Keratinocyte (primary cell): ENCODE measurements around the gene TAF5. TPM values are rescaled to one million over a fixed set of nuclear protein-coding genes. Genes with fewer than 3 reads are reported as not detected.

Experiments
- DNase-seq: peaks from one replicate; pipeline ENCODE4 v3.0.0-alpha.2; 2011; ENCODE audit warnings: low read depth, missing footprints, low spot score
- FAIRE-seq: peaks from 2 replicates; lab custom pipeline; 2011; peaks lifted over from hg19 to GRCh38; lab: Jason Lieb, UNC
- H2AFZ ChIP-seq: 2 replicates; pipeline ENCODE4 v1.6.0; 2012; ENCODE audit warnings: low read length, control low read depth, inconsistent platforms; ENCODE audit not compliant: control insufficient read depth
- H3K27ac ChIP-seq: 2 replicates; pipeline ENCODE4 v1.5.1; 2011; ENCODE audit warnings: low read length; ENCODE audit not compliant: control insufficient read depth, insufficient read depth
- H3K27me3 ChIP-seq: 3 replicates; pipeline ENCODE4 v1.6.0; 2011; ENCODE audit warnings: low read length; ENCODE audit not compliant: control insufficient read depth, insufficient read depth; ENCODE audit errors: extremely low read depth
- H3K36me3 ChIP-seq, 2 experiments: 2 replicates in 1 of 2; 3 replicates in 1 of 2; pipeline ENCODE4 v1.5.1; 2011; ENCODE audit warnings: low read length in 2 of 2, mild to moderate bottlenecking in 1 of 2; ENCODE audit not compliant: control insufficient read depth in 2 of 2, insufficient read depth in 2 of 2; ENCODE audit errors: extremely low read depth in 1 of 2
- H3K4me1 ChIP-seq: 3 replicates; pipeline ENCODE4 v1.5.1; 2011; ENCODE audit warnings: low read length; ENCODE audit not compliant: control insufficient read depth, insufficient read depth; ENCODE audit errors: extremely low read depth
- H3K4me2 ChIP-seq: 3 replicates; pipeline ENCODE4 v1.6.0; 2011; ENCODE audit warnings: low read depth, low read length; ENCODE audit not compliant: control insufficient read depth, insufficient read depth; ENCODE audit errors: extremely low read depth
- H3K4me3 ChIP-seq, 3 experiments: fragments of 200-600 bp in 1 of 3; sonication (generic) in 1 of 3; 2 replicates in 2 of 3; 3 replicates in 1 of 3; pipeline ENCODE4 v1.5.1; 2011 to 2016; ENCODE audit warnings: low read length in 3 of 3, mild to moderate bottlenecking in 3 of 3, control low read depth in 2 of 3, inconsistent platforms in 1 of 3, low read depth in 1 of 3, mixed read lengths in 1 of 3, mixed run types in 1 of 3, moderate library complexity in 1 of 3; ENCODE audit not compliant: control insufficient read depth in 2 of 3, insufficient read depth in 2 of 3; ENCODE audit errors: extremely low read depth in 1 of 3
- H3K79me2 ChIP-seq: 2 replicates; pipeline ENCODE4 v1.6.0; 2012; ENCODE audit warnings: low read length; ENCODE audit not compliant: control insufficient read depth, insufficient read depth
- H3K9ac ChIP-seq: 3 replicates; pipeline ENCODE4 v1.6.0; 2011; ENCODE audit warnings: low read length; ENCODE audit not compliant: control insufficient read depth, insufficient read depth; ENCODE audit errors: extremely low read depth
- H3K9me1 ChIP-seq: 3 replicates; pipeline ENCODE4 v1.6.0; 2011; ENCODE audit warnings: low read length; ENCODE audit not compliant: control insufficient read depth, insufficient read depth; ENCODE audit errors: extremely low read depth
- H3K9me3 ChIP-seq: 2 replicates; pipeline ENCODE4 v1.5.1; 2012; ENCODE audit warnings: low read depth, low read length; ENCODE audit not compliant: control insufficient read depth
- H4K20me1 ChIP-seq: 3 replicates; pipeline ENCODE4 v1.6.0; 2011; ENCODE audit warnings: low read length; ENCODE audit not compliant: control insufficient read depth, insufficient read depth; ENCODE audit errors: extremely low read depth
- CTCF ChIP-seq, 3 experiments: IDR thresholded peaks in 1 of 3; conservative IDR thresholded peaks in 1 of 3; optimal IDR thresholded peaks in 1 of 3; 2 replicates in 2 of 3; 3 replicates in 1 of 3; pipeline versions ENCODE3 to v1.5.1; 2011; ENCODE audit warnings: low read length in 3 of 3, mild to moderate bottlenecking in 3 of 3, moderate library complexity in 2 of 3, control low read depth in 1 of 3, inconsistent platforms in 1 of 3; ENCODE audit not compliant: insufficient read depth in 2 of 3; ENCODE audit errors: extremely low read depth in 1 of 3
- EZH2 ChIP-seq: IDR thresholded peaks from one replicate; pipeline ENCODE4 v1.6.1; 2012; ENCODE audit warnings: inconsistent platforms, mild to moderate bottlenecking, low read length, moderate library complexity
- dilution Hi-C: fragments of 300-500 bp; cut with MboI; formaldehyde crosslinking; loops from one replicate; pipeline ENCODE4 v1.7.0; 2020; ENCODE audit warnings: low sequenced_read_pairs; ENCODE audit not compliant: extremely low pct_ligation_motif_present
- polyA plus RNA-seq, 5 experiments: library from polyadenylated mRNA; depleted of rRNA in 3 of 5; stranded (reverse) in 3 of 5; stranded (forward) in 1 of 5; unstranded in 1 of 5; fragments of >200 nt; gene quantifications; 1 replicate in 1 of 5; 2 replicates in 3 of 5; 3 replicates in 1 of 5; pipeline versions ENCODE4 v1.2.1 to v1.2.3, GENCODE V29; 2011 to 2012; ENCODE audit warnings: missing spikeins in 2 of 5, low read depth in 1 of 5, low replicate concordance in 1 of 5

TAF5 gene
- polyA plus RNA-seq, 1 donor (not counting 4 experiments of a cell fraction or from before 2014, with no cell fraction given): 4.4 TPM

DNA sequence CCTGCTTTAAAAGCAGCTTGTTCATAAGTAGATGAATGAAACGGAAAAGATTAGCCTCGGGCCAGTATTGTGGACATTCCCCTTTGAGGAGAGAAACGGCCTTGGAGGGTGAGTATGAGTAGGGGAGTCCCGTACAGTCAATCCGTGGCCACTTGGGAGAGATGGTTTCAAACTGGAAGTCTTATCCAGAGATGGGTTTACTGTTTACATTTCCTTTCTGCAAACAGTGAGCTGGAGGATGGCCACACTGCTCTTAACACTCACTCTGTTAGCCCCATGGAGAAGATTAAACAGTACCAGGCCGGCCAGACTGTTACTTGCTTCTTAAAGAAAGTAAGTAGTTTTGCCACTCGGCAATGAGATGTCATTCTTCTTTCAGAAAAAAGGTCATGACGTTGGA lies 64.1 kb downstream of the TAF5 start:
- H3K27ac ChIP-seq: no peak overlapping the region
- dilution Hi-C loops: no loop called here

DNA sequence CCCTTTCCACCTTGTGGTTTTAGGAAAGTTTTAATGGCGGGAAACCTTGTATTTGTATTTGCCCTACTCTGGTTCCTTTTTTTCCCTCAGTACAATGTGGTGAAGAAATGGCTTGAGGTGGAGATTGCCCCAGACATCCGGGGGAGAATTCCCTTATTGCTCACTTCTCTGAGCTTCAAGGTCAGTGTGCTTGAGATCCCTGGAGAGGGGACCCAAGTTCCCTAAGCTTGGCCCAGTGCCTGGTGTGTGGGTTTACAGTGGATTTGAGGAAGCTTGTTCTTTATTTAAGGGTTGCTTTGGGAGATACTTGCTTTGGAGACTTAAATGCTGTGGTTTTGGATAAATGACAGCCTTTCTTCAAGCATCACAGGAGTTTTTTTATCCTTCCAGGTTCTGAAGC lies 66.1 kb downstream of the TAF5 start:
- Histone ChIP-seq H3K27me3 (no peaks in the 10 kb centered on the region), H3K9me3 (no peaks in the 10 kb centered on the region), H3K27ac (no peak overlapping the region), H3K36me3 (peaks cover 48 to 52% of the 10 kb centered on the region in 2 experiments), H3K9me1 (no peaks in the 10 kb centered on the region), H3K4me2 (no peak overlapping the region), H3K4me1 (no peaks in the 10 kb centered on the region), H3K4me3 (no peak overlapping the region), H4K20me1 (no peaks in the 10 kb centered on the region), H2AFZ (no peak overlapping the region), H3K79me2 (no peaks in the 10 kb centered on the region), H3K9ac (no peak overlapping the region)
- DNase-seq (no peak), FAIRE-seq (no peak)
- TF ChIP-seq CTCF (optimal IDR thresholded peaks at IDR 0.05 in 1 of 3, IDR thresholded peaks at IDR 0.05 in 1 of 3, conservative IDR thresholded peaks at IDR 0.05 in 1 of 3; ENCODE audit: extremely low read depth in 1 of 3, insufficient read depth in 2 of 3, low read length in 3 of 3) (no peak), EZH2 (no peak)
- dilution Hi-C loops: no loop called here

More for the DNA sequence above, 64.1 kb downstream of the TAF5 start:
- Histone ChIP-seq H3K79me2 (no peaks in the 10 kb centered on the region), H3K36me3 (peaks cover 48 to 52% of the 10 kb centered on the region in 2 experiments), H2AFZ (no peak overlapping the region), H3K9me1 (no peaks in the 10 kb centered on the region), H3K27me3 (no peaks in the 10 kb centered on the region), H3K4me3 (no peak overlapping the region), H4K20me1 (no peaks in the 10 kb centered on the region), H3K4me2 (no peak overlapping the region), H3K9ac (no peak overlapping the region), H3K9me3 (no peaks in the 10 kb centered on the region), H3K4me1 (no peaks in the 10 kb centered on the region)
- DNase-seq: no peak
- FAIRE-seq: no peak
- TF ChIP-seq EZH2 (no peak), CTCF (optimal IDR thresholded peaks at IDR 0.05 in 1 of 3, IDR thresholded peaks at IDR 0.05 in 1 of 3, conservative IDR thresholded peaks at IDR 0.05 in 1 of 3; ENCODE audit: extremely low read depth in 1 of 3, insufficient read depth in 2 of 3, low read length in 3 of 3) (no peak)

Other genes starting within 250 kb of the TAF5 start
- 56.8 to 88.6 TPM (median 62.8 TPM) in 3 replicates for gene NT5C2, start 174.7 kb upstream of the TAF5 start, polyA plus RNA-seq
- gene RPEL1, start 122.1 kb upstream of the TAF5 start, polyA plus RNA-seq: 0.04 to 0.11 TPM (median 0.05 TPM) in 3 replicates
- 3.4 to 4.6 TPM (median 4.2 TPM) in 3 replicates for gene INA, start 90.8 kb upstream of the TAF5 start, polyA plus RNA-seq
- gene PCGF6, start 16.8 kb upstream of the TAF5 start, polyA plus RNA-seq: 4.6 to 11.1 TPM (median 7.5 TPM) in 3 replicates
- gene ATP5MK, start 28.5 kb downstream of the TAF5 start, polyA plus RNA-seq: 364 to 745 TPM (median 575 TPM) in 3 replicates
- 28.6 to 39.4 TPM (median 32.1 TPM) in 3 replicates for gene PDCD11, start 28.6 kb downstream of the TAF5 start, polyA plus RNA-seq
- gene CALHM2, start 84.4 kb downstream of the TAF5 start, polyA plus RNA-seq: 0.92 to 1.2 TPM (median 1.1 TPM) in 3 replicates
- 0.02 TPM in 1 of 3 replicates, not detected in the others for gene CALHM1, start 90.9 kb downstream of the TAF5 start, polyA plus RNA-seq
- gene CALHM3, start 111.3 kb downstream of the TAF5 start, polyA plus RNA-seq: not detected in 3 replicates
- gene NEURL1, start 125.7 kb downstream of the TAF5 start, polyA plus RNA-seq: 0.02 to 0.12 TPM (median 0.03 TPM) in 3 replicates